Activated T-helper 1 cell treated with anti-CD3 and anti-CD28 coated beads, Interleukin-12 subunit alpha, Interleukin-12 subunit beta, Interleukin-2, Interleukin-4 antibody, amounts not matched to agents 30 ng/mL and 10 ng/mL and 1 ng/mL, durations not matched to agents 14 hours and 24 hours and 36 hours (primary cell): ENCODE results near the gene HES4. TPM values are rescaled to one million over a fixed set of nuclear protein-coding genes. Genes with fewer than 3 reads are reported as not detected.
"Not testable (repeated sequence)": the region's sequence is repeated elsewhere in the genome, so short reads cannot be mapped to it uniquely, and the experiment has no call there.

Source experiments
- DNase-seq: peaks from one replicate; pipeline ENCODE4 v3.0.0; 2021; ENCODE audit warnings: low spot score
- H3K27ac Mint-ChIP-seq: one replicate; pipeline ENCODE4 v1.8.0; 2021; ENCODE audit warnings: mild to moderate bottlenecking, mixed read lengths
- H3K27me3 Mint-ChIP-seq: one replicate; pipeline ENCODE4 v1.8.0; 2022; ENCODE audit warnings: mild to moderate bottlenecking, moderate library complexity, mixed read lengths; ENCODE audit not compliant: insufficient read depth
- H3K36me3 Mint-ChIP-seq: one replicate; pipeline ENCODE4 v1.8.0; 2021; ENCODE audit warnings: low read depth, mixed read lengths
- H3K4me1 Mint-ChIP-seq: one replicate; pipeline ENCODE4 v1.8.0; 2021; ENCODE audit warnings: low read depth, mixed read lengths
- H3K4me3 Mint-ChIP-seq: one replicate; pipeline ENCODE4 v1.8.0; 2021; ENCODE audit warnings: mild to moderate bottlenecking, moderate library complexity, mixed read lengths
- H3K9me3 Mint-ChIP-seq: one replicate; pipeline ENCODE4 v1.8.0; 2021; ENCODE audit warnings: mixed read lengths
- intact Hi-C: fragments of 100-400 bp; cut with micrococcal nuclease; formaldehyde crosslinking; loops from one replicate; pipeline ENCODE4 v1.15.1; 2024
- total RNA-seq: library from RNA; stranded (reverse); gene quantifications from 2 replicates; pipeline ENCODE4 v1.2.3, GENCODE V29; 2022

The HES4 gene
- total RNA-seq, 1 donor from 2014 or later = 1.8 TPM

DNA sequence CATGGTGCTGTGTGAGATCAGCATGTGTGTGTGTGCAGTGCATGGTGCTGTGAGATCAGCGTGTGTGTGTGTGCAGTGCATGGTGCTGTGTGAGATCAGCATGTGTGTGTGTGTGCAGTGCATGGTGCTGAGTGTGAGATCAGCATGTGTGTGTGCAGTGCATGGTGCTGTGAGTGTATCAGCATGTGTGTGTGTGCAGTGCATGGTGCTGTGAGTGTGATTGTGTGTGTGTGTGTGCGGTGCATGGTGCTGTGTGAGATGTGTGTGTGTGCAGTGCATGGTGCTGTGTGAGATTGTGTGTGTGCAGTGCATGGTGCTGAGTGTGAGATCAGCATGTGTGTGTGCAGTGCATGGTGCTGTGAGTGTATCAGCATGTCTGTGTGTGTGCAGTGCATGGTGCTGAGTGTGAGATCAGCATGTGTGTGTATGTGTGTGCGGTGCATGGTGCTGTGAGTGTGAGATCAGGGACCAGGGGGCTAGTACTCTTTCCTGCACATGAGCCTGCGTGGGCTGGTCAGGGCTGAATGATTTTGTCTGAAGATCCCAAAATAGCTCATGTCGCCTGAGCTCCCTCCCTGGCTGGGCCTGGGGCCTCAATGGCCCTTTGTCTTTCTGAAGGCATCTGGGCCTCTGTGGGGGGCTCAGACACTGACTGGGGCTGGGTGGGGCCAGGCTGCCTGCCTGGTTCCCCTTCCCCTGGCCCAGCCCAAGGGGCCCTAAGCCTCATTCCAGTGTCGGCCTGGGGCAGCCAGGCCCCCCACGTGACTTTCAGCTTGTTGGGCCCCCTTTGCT is 31.2 kb upstream of the HES4 start:
- DNase-seq, H3K27ac Mint-ChIP-seq, H3K4me1 Mint-ChIP-seq, H3K36me3 Mint-ChIP-seq, H3K9me3 Mint-ChIP-seq, H3K4me3 Mint-ChIP-seq: not testable (repeated sequence)
- intact Hi-C loops = loop anchor here (5.0 kb wide), 1 partner anchor 201 kb away; the partner anchor contains the start of genes B3GALT6 and SDF4
- peaks cover 10% of the 10 kb centered on the region for H3K27me3 Mint-ChIP-seq

GRCh38 chr1:1027791-1028190 is 27.9 kb upstream of the HES4 start:
- Mint-ChIP-seq H3K36me3 (no peaks in the 10 kb centered on the region), H3K4me3 (no peak overlapping the region), H3K4me1 (no peaks in the 10 kb centered on the region), H3K27ac (no peak overlapping the region), H3K27me3 (peaks cover 7% of the 10 kb centered on the region), H3K9me3 (no peaks in the 10 kb centered on the region)
- no peak for DNase-seq
- intact Hi-C loops = no loop called here

GRCh38 chr1:1026599-1027413 is 26.9 kb upstream of the HES4 start:
- peaks cover 2% of the 10 kb centered on the region for H3K27me3 Mint-ChIP-seq
- no peaks in the 10 kb centered on the region for H3K4me1 Mint-ChIP-seq
- H3K36me3 Mint-ChIP-seq = no peaks in the 10 kb centered on the region
- intact Hi-C loops = no loop called here
- H3K9me3 Mint-ChIP-seq = no peaks in the 10 kb centered on the region
- no peak for DNase-seq
- H3K4me3 Mint-ChIP-seq = no peak overlapping the region
- no peak overlapping the region for H3K27ac Mint-ChIP-seq

DNA sequence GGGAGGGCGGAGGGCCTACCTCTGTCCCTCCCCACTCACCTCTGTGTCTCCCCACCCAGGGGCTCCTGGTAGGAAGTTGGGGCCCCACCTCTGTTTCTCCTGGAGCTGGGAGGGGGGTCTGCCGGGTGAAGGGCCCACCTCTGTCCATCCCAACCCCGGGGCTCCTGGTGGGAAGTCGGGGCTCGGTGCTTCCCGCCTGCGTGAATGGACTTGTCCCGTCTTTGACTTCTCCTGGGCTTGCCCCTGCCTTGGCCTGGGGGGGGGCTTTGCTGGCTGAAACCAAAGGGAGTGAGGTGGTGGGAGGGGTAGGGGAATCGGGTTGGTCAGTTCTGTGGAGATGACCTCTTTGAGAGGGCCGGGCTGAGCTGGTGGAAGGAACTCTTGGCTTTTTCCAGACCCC is 25.8 kb upstream of the HES4 start:
- DNase-seq = no peak
- intact Hi-C loops = no loop called here
- Mint-ChIP-seq H3K4me3 (no peak overlapping the region), H3K27me3 (peaks cover 3% of the 10 kb centered on the region), H3K27ac (no peak overlapping the region), H3K4me1 (no peaks in the 10 kb centered on the region), H3K36me3 (no peaks in the 10 kb centered on the region), H3K9me3 (no peaks in the 10 kb centered on the region)

GRCh38 chr1:1024771-1025699 is 25.1 kb upstream of the HES4 start:
- intact Hi-C loops = no loop called here
- H3K36me3 Mint-ChIP-seq = no peaks in the 10 kb centered on the region

DNA sequence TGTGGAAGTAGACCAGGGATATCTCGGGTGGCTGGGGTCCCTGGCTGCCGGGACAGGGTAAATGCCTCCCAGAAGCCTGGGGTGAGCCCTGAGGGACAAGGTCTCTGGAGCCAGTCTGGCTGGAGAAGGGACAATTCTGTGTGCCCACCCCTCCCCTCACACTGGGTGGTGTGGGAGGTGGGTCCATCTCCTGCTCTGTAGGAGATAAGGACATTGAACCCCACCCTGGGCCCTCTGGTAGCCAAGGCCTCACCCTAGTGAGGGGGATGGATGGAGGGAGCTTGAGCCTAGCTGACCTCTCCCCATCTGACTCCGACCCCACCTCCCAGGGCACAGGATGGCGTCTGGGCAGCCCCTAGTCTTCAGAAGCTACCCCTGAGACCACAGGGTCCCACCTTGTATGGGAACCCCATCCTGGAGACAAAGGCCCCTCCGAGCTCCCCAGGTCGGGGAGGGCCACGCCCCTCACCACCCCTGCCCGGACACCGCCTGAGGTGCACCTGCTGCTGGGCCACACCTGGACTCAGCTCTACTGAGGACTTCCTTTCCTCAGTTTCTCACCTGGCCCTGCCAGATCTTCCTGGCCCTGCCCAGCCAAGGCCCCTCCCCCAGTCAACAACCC is 24.4 kb upstream of the HES4 start:
- H3K36me3 Mint-ChIP-seq = no peaks in the 10 kb centered on the region
- H3K27me3 Mint-ChIP-seq = peaks cover 3% of the 10 kb centered on the region
- no peak overlapping the region for H3K4me3 Mint-ChIP-seq
- intact Hi-C loops = no loop called here
- no peaks in the 10 kb centered on the region for H3K4me1 Mint-ChIP-seq
- H3K27ac Mint-ChIP-seq = no peak overlapping the region
- H3K9me3 Mint-ChIP-seq = no peaks in the 10 kb centered on the region
- DNase-seq = no peak

More at GRCh38 chr1:1024771-1025699, 25.1 kb upstream of the HES4 start:
- no peak for DNase-seq
- Mint-ChIP-seq H3K4me3 (no peak overlapping the region), H3K27ac (no peak overlapping the region), H3K27me3 (peaks cover 3% of the 10 kb centered on the region), H3K4me1 (no peaks in the 10 kb centered on the region), H3K9me3 (no peaks in the 10 kb centered on the region)

GRCh38 chr1:1023700-1024099 is 23.8 kb upstream of the HES4 start:
- Mint-ChIP-seq H3K36me3 (no peaks in the 10 kb centered on the region), H3K9me3 (no peaks in the 10 kb centered on the region), H3K4me3 (no peak overlapping the region), H3K4me1 (no peaks in the 10 kb centered on the region), H3K27me3 (peaks cover 3% of the 10 kb centered on the region), H3K27ac (no peak overlapping the region)
- intact Hi-C loops = no loop called here
- DNase-seq = no peak

DNA sequence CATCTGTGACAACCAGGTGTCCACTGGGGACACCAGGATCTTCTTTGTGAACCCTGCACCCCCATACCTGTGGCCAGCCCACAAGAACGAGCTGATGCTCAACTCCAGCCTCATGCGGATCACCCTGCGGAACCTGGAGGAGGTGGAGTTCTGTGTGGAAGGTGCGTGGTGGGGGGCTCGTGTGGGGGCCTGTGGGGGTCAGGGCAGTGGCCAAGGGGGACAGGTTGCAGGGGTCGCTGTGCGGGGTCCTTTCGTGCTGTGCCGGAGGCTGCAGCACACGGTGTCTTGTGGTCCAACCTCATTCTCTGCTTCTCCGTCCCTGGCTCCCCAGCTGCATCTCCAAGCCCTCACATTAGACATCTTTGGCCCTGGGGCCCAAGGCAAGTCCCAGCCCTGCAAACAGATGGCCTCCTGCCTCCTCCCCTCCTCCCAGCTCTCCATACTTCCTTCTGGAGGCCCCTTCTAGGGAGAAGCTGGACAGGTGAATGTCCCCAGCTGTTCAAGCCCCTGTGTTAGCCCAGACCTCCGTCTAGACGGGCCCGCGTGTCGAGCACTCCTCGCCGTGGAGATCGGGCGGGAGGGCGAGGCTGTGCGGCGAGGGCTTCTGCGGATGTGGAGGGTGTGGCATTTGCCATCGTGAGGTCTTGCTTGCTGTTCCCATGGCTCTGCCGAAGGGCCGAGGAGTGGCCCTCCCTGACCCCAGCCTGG is 22.6 kb upstream of the HES4 start:
- peaks cover under 1% of the 10 kb centered on the region for H3K36me3 Mint-ChIP-seq
- H3K4me1 Mint-ChIP-seq = peaks cover 2% of the 10 kb centered on the region
- H3K27ac Mint-ChIP-seq = no peak overlapping the region
- no peaks in the 10 kb centered on the region for H3K9me3 Mint-ChIP-seq
- H3K27me3 Mint-ChIP-seq = peaks cover 3% of the 10 kb centered on the region
- no peak for DNase-seq
- peak overlapping the region; percentile 11 for H3K4me3 Mint-ChIP-seq
- intact Hi-C loops = no loop called here

DNA sequence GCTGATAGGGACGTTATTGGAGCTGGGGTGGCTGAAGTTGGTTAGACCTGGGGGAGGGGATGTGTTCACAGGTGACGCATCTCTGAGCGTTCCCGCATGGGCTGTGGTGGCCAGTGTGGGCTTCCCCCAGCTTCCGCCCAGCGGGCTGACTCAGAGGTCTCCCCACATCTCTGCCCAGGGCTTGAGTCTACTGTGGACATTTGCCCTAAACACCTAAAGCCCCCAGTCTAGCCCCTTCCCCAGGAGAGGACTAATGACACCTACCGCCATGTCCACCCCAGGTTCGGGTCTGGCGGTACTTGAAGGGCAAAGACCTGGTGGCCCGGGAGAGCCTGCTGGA is 22.0 kb upstream of the HES4 start:
- intact Hi-C loops = no loop called here
- DNase-seq = no peak
- Mint-ChIP-seq H3K36me3 (peaks cover 5% of the 10 kb centered on the region), H3K4me3 (no peak overlapping the region), H3K27me3 (peaks cover 3% of the 10 kb centered on the region), H3K9me3 (no peaks in the 10 kb centered on the region), H3K4me1 (peaks cover 8% of the 10 kb centered on the region), H3K27ac (no peak overlapping the region)

- H3K4me1 Mint-ChIP-seq = peaks cover 8% of the 10 kb centered on the region
- peaks cover 3% of the 10 kb centered on the region for H3K27me3 Mint-ChIP-seq
- H3K27ac Mint-ChIP-seq = no peak overlapping the region
- intact Hi-C loops = no loop called here
- peaks cover 5% of the 10 kb centered on the region for H3K36me3 Mint-ChIP-seq
- no peaks in the 10 kb centered on the region for H3K9me3 Mint-ChIP-seq
- no peak for DNase-seq
- peak overlapping the region; percentile 61 for H3K4me3 Mint-ChIP-seq
These were observed 21.4 kb upstream of the HES4 start for GRCh38 chr1:1021010-1021919.

DNA sequence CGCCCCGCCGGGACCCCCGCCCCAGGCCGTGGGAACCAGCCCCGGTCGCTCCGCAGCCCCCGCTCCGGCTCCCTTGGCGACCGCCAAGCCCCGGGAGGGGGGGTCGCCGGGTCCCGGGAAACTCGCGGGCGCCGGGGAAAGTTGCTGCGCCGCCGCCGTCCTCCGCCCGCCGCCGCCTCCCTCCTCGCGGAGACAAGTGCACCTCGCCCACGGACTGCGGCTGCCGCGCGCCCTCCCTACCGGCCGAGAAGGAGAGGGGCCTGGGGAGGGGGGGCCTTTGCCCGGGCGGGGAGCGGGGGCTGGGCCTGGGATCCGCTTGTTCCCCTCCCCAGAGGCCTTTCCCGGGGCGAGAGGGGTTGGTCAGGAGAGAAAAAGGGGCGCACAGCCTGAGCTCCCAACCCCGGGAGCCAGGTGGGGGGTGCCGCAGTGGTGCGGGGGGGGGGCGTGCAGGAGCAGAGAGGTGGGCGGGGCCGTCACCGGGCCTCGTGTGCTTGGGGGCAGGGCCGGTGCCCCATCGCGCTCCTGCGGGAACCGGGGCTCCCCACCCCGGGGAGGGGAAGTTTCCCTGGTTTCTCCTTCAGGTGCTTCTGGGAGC is 20.6 kb upstream of the HES4 start:
- H3K9me3 Mint-ChIP-seq = no peaks in the 10 kb centered on the region
- intact Hi-C loops = no loop called here
- no peak for DNase-seq
- H3K27ac Mint-ChIP-seq = no peak overlapping the region
- H3K36me3 Mint-ChIP-seq = peaks cover 5% of the 10 kb centered on the region
- H3K27me3 Mint-ChIP-seq = peaks cover 3% of the 10 kb centered on the region
- H3K4me3 Mint-ChIP-seq = peak overlapping the region; percentile 61
- peaks cover 8% of the 10 kb centered on the region for H3K4me1 Mint-ChIP-seq
